HEK293 (cell line): ENCODE results near the gene GALC.

Experiments
- CTCF ChIA-PET: fragments of 350-600 bp; formaldehyde crosslinking; extraction: SDS; loops from one replicate; lab custom pipeline; 2021; ENCODE audit warnings: antibody characterized with exemption; lab: Yijun Ruan, JAX
- POLR2A ChIA-PET: fragments of 300-600 bp; formaldehyde crosslinking; extraction: SDS; loops from one replicate; lab custom pipeline; 2020; ENCODE audit warnings: antibody characterized with exemption, inconsistent platforms; lab: Yijun Ruan, JAX
- H3K27ac ChIP-seq: fragments of 200-500 bp; sonication (Bioruptor generic); 2 replicates; pipeline ENCODE4 v1.5.1; 2014; ENCODE audit warnings: low read depth, low read length, control low read depth, inconsistent platforms; ENCODE audit errors: extremely low read depth
- H3K36me3 ChIP-seq, 2 experiments: fragments of 200-500 bp in 1 of 2; sonication (Bioruptor generic) in 1 of 2; 1 replicate in 1 of 2; 2 replicates in 1 of 2; pipeline ENCODE4 v1.5.1; 2014 to 2017; ENCODE audit warnings: inconsistent platforms in 2 of 2, low read length in 2 of 2; ENCODE audit not compliant: control insufficient read depth in 2 of 2, insufficient read depth in 1 of 2
- H3K4me1 ChIP-seq: fragments of 200-500 bp; sonication (Bioruptor generic); 2 replicates; pipeline ENCODE4 v1.5.1; 2014; ENCODE audit warnings: mild to moderate bottlenecking, low read length, inconsistent platforms; ENCODE audit not compliant: control insufficient read depth, insufficient read depth
- H3K4me3 ChIP-seq: 2 replicates; pipeline ENCODE4 v1.5.1; 2011; ENCODE audit warnings: low read depth, mild to moderate bottlenecking, control low read depth, low read length, moderate library complexity
- H3K9me3 ChIP-seq: fragments of 200-500 bp; sonication (Bioruptor generic); 2 replicates; pipeline ENCODE4 v1.5.1; 2014; ENCODE audit warnings: low read depth, low read length, inconsistent platforms; ENCODE audit not compliant: control insufficient read depth, insufficient read depth
- GLI2 ChIP-seq: fragments of 450-650 bp; formaldehyde crosslinking; IDR thresholded peaks from 2 replicates; pipeline ENCODE4; 2017; ENCODE audit warnings: missing biosample characterization, missing genetic modification characterization, low read depth, borderline replicate concordance
- KLF9 ChIP-seq: fragments of 450-650 bp; formaldehyde crosslinking; IDR thresholded peaks from 2 replicates; pipeline ENCODE4 v1.5.1; 2016; ENCODE audit warnings: missing biosample characterization, missing genetic modification characterization, low read depth
- TRIM28 ChIP-seq: IDR thresholded peaks from 2 replicates; pipeline ENCODE4 v1.6.1; 2011; ENCODE audit warnings: low read length, control low read depth, borderline replicate concordance
- ZNF121 ChIP-seq: fragments of 450-650 bp; formaldehyde crosslinking; IDR thresholded peaks from 2 replicates; pipeline ENCODE4 v1.5.1; 2016; ENCODE audit warnings: missing biosample characterization, missing genetic modification characterization
- ZNF140 ChIP-seq: fragments of 450-650 bp; formaldehyde crosslinking; IDR thresholded peaks from 2 replicates; pipeline ENCODE4 v1.5.1; 2016; ENCODE audit warnings: missing biosample characterization, missing genetic modification characterization
- ZNF146 ChIP-seq: fragments of 450-650 bp; formaldehyde crosslinking; IDR thresholded peaks from 2 replicates; pipeline ENCODE4 v1.5.1; 2016; ENCODE audit warnings: missing biosample characterization, missing genetic modification characterization
- ZNF157 ChIP-seq: fragments of 450-650 bp; formaldehyde crosslinking; IDR thresholded peaks from 2 replicates; pipeline ENCODE4 v1.5.1; 2016; ENCODE audit warnings: missing biosample characterization, missing genetic modification characterization
- ZNF175 ChIP-seq: fragments of 450-650 bp; formaldehyde crosslinking; IDR thresholded peaks from 2 replicates; pipeline ENCODE4 v1.5.1; 2016; ENCODE audit warnings: missing biosample characterization, missing genetic modification characterization
- ZNF19 ChIP-seq: fragments of 450-650 bp; formaldehyde crosslinking; IDR thresholded peaks from 2 replicates; pipeline ENCODE4; 2016; ENCODE audit warnings: missing biosample characterization, missing genetic modification characterization, low read depth
- ZNF311 ChIP-seq: fragments of 450-650 bp; formaldehyde crosslinking; IDR thresholded peaks from 2 replicates; pipeline ENCODE4 v1.5.1; 2017; ENCODE audit warnings: missing biosample characterization, missing genetic modification characterization, borderline replicate concordance
- ZNF404 ChIP-seq: fragments of 450-650 bp; formaldehyde crosslinking; IDR thresholded peaks from 2 replicates; pipeline ENCODE4 v1.5.1; 2017; ENCODE audit warnings: missing biosample characterization, missing genetic modification characterization
- ZNF510 ChIP-seq: fragments of 450-650 bp; formaldehyde crosslinking; IDR thresholded peaks from 2 replicates; pipeline ENCODE4 v1.5.1; 2018; ENCODE audit warnings: mild to moderate bottlenecking, missing genetic modification characterization, missing biosample characterization; ENCODE audit not compliant: insufficient replicate concordance
- ZNF701 ChIP-seq: fragments of 450-650 bp; formaldehyde crosslinking; IDR thresholded peaks from 2 replicates; pipeline ENCODE4 v1.5.1; 2016; ENCODE audit warnings: missing biosample characterization, missing genetic modification characterization
- ZNF837 ChIP-seq: fragments of 450-650 bp; formaldehyde crosslinking; IDR thresholded peaks from 2 replicates; pipeline ENCODE4 v1.5.1; 2016; ENCODE audit warnings: missing biosample characterization, missing genetic modification characterization
- ZSCAN23 ChIP-seq: fragments of 450-650 bp; formaldehyde crosslinking; IDR thresholded peaks from 2 replicates; pipeline ENCODE4 v1.5.1; 2016; ENCODE audit warnings: missing biosample characterization, missing genetic modification characterization
- ZXDB ChIP-seq: fragments of 450-650 bp; formaldehyde crosslinking; IDR thresholded peaks from 2 replicates; pipeline ENCODE4 v1.5.1; 2016; ENCODE audit warnings: missing biosample characterization, missing genetic modification characterization
- TF ChIP-seq, protein P1 (sequence below): fragments of 450-650 bp; formaldehyde crosslinking; IDR thresholded peaks from 2 replicates; pipeline ENCODE4 v1.5.1; 2016; ENCODE audit warnings: missing biosample characterization, missing genetic modification characterization, low read depth
- TF ChIP-seq, protein P2 (sequence below): fragments of 450-650 bp; formaldehyde crosslinking; IDR thresholded peaks from 2 replicates; pipeline ENCODE4 v1.5.1; 2017; ENCODE audit warnings: missing biosample characterization, missing genetic modification characterization
- TF ChIP-seq, protein P3 (sequence below): fragments of 450-650 bp; formaldehyde crosslinking; optimal IDR thresholded peaks from 2 replicates; pipeline ENCODE3; 2016; ENCODE audit warnings: missing biosample characterization, mild to moderate bottlenecking, missing genetic modification characterization
- TF ChIP-seq, protein P4 (sequence below): fragments of 450-650 bp; formaldehyde crosslinking; IDR thresholded peaks from 2 replicates; pipeline ENCODE4; 2016; ENCODE audit warnings: missing biosample characterization, missing genetic modification characterization
- TF ChIP-seq, protein P5 (sequence below): fragments of 450-650 bp; formaldehyde crosslinking; IDR thresholded peaks from 2 replicates; pipeline ENCODE4 v1.5.1; 2016; ENCODE audit warnings: missing biosample characterization, missing genetic modification characterization

Gene GALC

DNA sequence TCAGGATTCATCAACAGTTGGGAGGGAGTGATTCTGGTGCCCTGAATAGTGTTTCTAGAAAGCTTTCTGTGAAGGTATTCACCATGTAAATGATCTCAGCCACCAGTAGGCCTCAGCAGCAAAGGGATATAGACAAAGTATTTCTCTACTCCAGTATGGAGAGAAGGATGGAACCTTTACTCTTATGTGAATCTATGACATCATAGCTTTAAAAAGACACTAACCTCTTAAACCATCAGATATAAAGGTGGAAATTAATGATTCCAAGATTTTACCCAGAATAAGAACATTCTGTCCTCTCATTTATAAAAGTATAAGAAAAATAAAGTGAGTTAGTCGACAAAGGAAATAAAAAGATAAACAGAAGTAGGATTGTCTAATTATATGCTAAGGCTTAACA, 16.5 kb upstream of the GALC start:
- no peak overlapping the region for H3K27ac ChIP-seq
- CTCF ChIA-PET = interaction anchor here (0.5 to 1.2 kb wide), 2 partner anchors 180 to 317 kb away, joined by 3 read pairs; no protein-coding TSS in a partner anchor
- H3K4me3 ChIP-seq = no peak overlapping the region
- no peaks in the 10 kb centered on the region for H3K4me1 ChIP-seq
- TF ChIP-seq, protein P1, sequence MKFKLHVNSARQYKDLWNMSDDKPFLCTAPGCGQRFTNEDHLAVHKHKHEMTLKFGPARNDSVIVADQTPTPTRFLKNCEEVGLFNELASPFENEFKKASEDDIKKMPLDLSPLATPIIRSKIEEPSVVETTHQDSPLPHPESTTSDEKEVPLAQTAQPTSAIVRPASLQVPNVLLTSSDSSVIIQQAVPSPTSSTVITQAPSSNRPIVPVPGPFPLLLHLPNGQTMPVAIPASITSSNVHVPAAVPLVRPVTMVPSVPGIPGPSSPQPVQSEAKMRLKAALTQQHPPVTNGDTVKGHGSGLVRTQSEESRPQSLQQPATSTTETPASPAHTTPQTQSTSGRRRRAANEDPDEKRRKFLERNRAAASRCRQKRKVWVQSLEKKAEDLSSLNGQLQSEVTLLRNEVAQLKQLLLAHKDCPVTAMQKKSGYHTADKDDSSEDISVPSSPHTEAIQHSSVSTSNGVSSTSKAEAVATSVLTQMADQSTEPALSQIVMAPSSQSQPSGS = peak; percentile 42; the same call in 1 of the 2 replicates
- TF ChIP-seq ZNF404 (tag by site-specific recombination) = no peak
- TF ChIP-seq, all 188 proteins: peak for 1
- POLR2A ChIA-PET = no interaction called here
- Histone ChIP-seq H3K36me3 (no peaks in the 10 kb centered on the region), H3K9me3 (no peaks in the 10 kb centered on the region)

DNA sequence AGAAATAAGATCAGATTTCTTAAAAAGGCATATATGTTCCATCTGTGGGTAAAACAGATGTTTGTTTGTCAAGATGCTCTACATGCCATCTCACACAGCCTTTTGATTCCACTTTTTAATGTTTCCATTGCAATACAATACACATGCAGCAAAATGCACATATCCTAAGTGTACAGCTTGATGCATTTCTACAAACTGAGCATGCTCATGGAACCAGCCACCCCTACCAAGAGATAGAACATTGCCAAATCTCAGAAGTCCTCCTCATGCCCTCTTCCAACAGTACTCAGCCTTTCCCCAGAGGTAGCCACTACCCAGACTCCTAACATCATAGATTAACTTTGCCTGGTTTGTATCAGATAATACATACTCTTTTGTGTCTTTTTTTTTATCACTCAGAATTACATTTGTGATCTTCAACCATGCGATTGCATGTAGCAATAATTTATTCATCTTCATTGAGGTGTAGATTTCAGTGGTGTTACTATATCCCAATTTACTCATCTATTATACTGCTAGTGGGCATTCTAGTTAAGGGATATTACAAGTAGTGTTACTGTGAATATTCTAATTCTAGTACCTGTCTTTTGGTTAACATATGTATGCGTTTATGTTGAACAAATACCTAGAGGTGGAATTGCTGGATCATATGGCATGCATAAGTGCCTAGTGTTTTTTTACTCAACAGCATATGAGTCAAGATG, 15.2 kb upstream of the GALC start:
- Histone ChIP-seq H3K4me1 (no peaks in the 10 kb centered on the region), H3K9me3 (no peaks in the 10 kb centered on the region), H3K36me3 (no peaks in the 10 kb centered on the region), H3K4me3 (no peak overlapping the region), H3K27ac (no peak overlapping the region)
- POLR2A ChIA-PET = no interaction called here
- CTCF ChIA-PET = interaction anchor here (0.6 kb wide), 1 partner anchor 67 kb away, joined by 3 read pairs; no protein-coding TSS in a partner anchor
- TF ChIP-seq ZNF837 (tag by site-specific recombination) (no peak), ZNF121 (tag by site-specific recombination) (no peak), ZNF140 (no peak), ZNF311 (no peak), ZXDB (tag by site-specific recombination) (no peak)
- TF ChIP-seq, protein P2, sequence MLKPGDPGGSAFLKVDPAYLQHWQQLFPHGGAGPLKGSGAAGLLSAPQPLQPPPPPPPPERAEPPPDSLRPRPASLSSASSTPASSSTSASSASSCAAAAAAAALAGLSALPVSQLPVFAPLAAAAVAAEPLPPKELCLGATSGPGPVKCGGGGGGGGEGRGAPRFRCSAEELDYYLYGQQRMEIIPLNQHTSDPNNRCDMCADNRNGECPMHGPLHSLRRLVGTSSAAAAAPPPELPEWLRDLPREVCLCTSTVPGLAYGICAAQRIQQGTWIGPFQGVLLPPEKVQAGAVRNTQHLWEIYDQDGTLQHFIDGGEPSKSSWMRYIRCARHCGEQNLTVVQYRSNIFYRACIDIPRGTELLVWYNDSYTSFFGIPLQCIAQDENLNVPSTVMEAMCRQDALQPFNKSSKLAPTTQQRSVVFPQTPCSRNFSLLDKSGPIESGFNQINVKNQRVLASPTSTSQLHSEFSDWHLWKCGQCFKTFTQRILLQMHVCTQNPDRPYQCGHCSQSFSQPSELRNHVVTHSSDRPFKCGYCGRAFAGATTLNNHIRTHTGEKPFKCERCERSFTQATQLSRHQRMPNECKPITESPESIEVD (tag by site-specific recombination) = no peak
- TF ChIP-seq, protein P3, sequence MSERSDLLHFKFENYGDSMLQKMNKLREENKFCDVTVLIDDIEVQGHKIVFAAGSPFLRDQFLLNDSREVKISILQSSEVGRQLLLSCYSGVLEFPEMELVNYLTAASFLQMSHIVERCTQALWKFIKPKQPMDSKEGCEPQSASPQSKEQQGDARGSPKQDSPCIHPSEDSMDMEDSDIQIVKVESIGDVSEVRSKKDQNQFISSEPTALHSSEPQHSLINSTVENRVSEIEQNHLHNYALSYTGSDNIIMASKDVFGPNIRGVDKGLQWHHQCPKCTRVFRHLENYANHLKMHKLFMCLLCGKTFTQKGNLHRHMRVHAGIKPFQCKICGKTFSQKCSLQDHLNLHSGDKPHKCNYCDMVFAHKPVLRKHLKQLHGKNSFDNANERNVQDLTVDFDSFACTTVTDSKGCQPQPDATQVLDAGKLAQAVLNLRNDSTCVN (tag by site-specific recombination) = no peak

DNA sequence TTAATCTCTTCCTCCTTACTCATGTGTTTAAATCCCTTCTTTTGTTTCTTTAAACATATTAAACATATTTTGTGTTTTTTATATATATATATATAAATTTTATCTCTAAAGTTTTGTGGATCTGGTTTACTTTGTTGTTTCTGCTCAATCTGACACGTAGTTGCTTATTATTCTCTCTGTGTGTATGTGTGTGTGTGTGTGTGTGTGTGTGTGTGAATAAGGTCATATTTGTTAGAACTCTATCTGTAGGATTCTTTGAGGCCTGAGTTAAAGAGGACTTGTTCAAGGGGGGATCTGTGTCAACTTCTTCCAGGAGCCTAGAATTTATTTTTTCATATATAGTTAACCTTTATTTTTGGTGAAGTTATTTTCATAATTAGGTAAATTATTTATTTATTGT, 14.6 kb upstream of the GALC start:
- no peak overlapping the region for H3K4me3 ChIP-seq
- POLR2A ChIA-PET = no interaction called here
- no peaks in the 10 kb centered on the region for H3K9me3 ChIP-seq
- CTCF ChIA-PET = interaction anchor here (1.9 kb wide), 1 partner anchor 182 kb away, joined by 4 read pairs; no protein-coding TSS in a partner anchor
- no peaks in the 10 kb centered on the region for H3K4me1 ChIP-seq
- H3K27ac ChIP-seq = no peak overlapping the region
- H3K36me3 ChIP-seq = no peaks in the 10 kb centered on the region
- no peak for TF ChIP-seq GLI2 (tag by site-specific recombination)
- no peak for TF ChIP-seq ZNF157 (tag by site-specific recombination)
- TF ChIP-seq TRIM28 = no peak
- TF ChIP-seq ZNF146 (tag by site-specific recombination) = no peak
- TF ChIP-seq KLF9 (tag by site-specific recombination) = no peak
- no peak for TF ChIP-seq ZNF19 (tag by site-specific recombination)
- TF ChIP-seq ZNF175 (tag by site-specific recombination) = no peak
- TF ChIP-seq ZNF510 (tag by site-specific recombination) = no peak
- TF ChIP-seq ZSCAN23 (tag by site-specific recombination) = no peak
- TF ChIP-seq, protein P4, sequence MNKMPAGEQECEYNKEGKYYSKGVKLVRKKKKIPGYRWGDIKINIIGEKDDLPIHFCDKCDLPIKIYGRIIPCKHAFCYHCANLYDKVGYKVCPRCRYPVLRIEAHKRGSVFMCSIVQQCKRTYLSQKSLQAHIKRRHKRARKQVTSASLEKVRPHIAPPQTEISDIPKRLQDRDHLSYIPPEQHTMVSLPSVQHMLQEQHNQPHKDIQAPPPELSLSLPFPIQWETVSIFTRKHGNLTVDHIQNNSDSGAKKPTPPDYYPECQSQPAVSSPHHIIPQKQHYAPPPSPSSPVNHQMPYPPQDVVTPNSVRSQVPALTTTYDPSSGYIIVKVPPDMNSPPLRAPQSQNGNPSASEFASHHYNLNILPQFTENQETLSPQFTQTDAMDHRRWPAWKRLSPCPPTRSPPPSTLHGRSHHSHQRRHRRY = no peak
- TF ChIP-seq, protein P5, sequence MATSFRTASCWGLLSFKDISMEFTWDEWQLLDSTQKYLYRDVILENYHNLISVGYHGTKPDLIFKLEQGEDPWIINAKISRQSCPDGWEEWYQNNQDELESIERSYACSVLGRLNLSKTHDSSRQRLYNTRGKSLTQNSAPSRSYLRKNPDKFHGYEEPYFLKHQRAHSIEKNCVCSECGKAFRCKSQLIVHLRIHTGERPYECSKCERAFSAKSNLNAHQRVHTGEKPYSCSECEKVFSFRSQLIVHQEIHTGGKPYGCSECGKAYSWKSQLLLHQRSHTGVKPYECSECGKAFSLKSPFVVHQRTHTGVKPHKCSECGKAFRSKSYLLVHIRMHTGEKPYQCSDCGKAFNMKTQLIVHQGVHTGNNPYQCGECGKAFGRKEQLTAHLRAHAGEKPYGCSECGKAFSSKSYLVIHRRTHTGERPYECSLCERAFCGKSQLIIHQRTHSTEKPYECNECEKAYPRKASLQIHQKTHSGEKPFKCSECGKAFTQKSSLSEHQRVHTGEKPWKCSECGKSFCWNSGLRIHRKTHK (tag by site-specific recombination) = no peak
- TF ChIP-seq ZNF701 (tag by site-specific recombination) = no peak
